CD14-positive monocyte (primary cell): ENCODE measurements around the gene TRMT2A. TPM values are rescaled to one million over a fixed set of nuclear protein-coding genes. Genes with fewer than 3 reads are reported as not detected.

Source experiments
- DNase-seq, 3 donors: peaks; one replicate each; pipeline ENCODE4 v3.0.0-alpha.2; 2011 to 2022
- H2AFZ ChIP-seq: 2 replicates; pipeline ENCODE4 v1.6.0; 2012; ENCODE audit warnings: mild to moderate bottlenecking, low read depth, low read length, inconsistent platforms; ENCODE audit not compliant: insufficient read depth, poor library complexity, severe bottlenecking
- H3K27ac ChIP-seq, 2 donors: 1 replicate in 1 of 2; 2 replicates in 1 of 2; pipeline ENCODE4 v1.5.1; 2012 to 2013; ENCODE audit warnings: low read length in 2 of 2, control low read depth in 1 of 2, inconsistent platforms in 1 of 2, low read depth in 1 of 2, mild to moderate bottlenecking in 1 of 2
- H3K27me3 ChIP-seq, 2 donors: one replicate each; pipeline versions ENCODE4 v1.6.0 to v1.6.1; 2011 to 2013; ENCODE audit warnings: low read length in 2 of 2; ENCODE audit not compliant: control insufficient read depth in 2 of 2, insufficient read depth in 2 of 2
- H3K36me3 ChIP-seq, 2 donors: replicated peaks in 1 of 2; 1 replicate in 1 of 2; 2 replicates in 1 of 2; pipeline versions ENCODE4 v1.5.1 to v1.6.1; 2012 to 2013; ENCODE audit warnings: low read length in 2 of 2, control low read depth in 1 of 2, inconsistent platforms in 1 of 2, mild to moderate bottlenecking in 1 of 2; ENCODE audit not compliant: insufficient read depth in 2 of 2, control insufficient read depth in 1 of 2
- H3K4me1 ChIP-seq, 2 donors: 1 replicate in 1 of 2; 2 replicates in 1 of 2; pipeline versions ENCODE4 v1.5.1 to v1.6.1; 2012 to 2013; ENCODE audit warnings: low read length in 2 of 2, control low read depth in 1 of 2, inconsistent platforms in 1 of 2, mild to moderate bottlenecking in 1 of 2, moderate library complexity in 1 of 2; ENCODE audit not compliant: insufficient read depth in 2 of 2, control insufficient read depth in 1 of 2
- H3K4me2 ChIP-seq: replicated peaks from 2 replicates; pipeline ENCODE3; 2012; ENCODE audit warnings: low read length, moderate library complexity, mild to moderate bottlenecking; ENCODE audit not compliant: poor library complexity, severe bottlenecking; ENCODE audit errors: extremely low read depth
- H3K4me3 ChIP-seq, 3 experiments: fragments of 200-600 bp in 1 of 3; sonication (generic) in 1 of 3; replicated peaks in 1 of 3; 1 replicate in 2 of 3; 2 replicates in 1 of 3; pipeline ENCODE4 v1.5.1; 2011 to 2013; ENCODE audit warnings: low read length in 3 of 3, mild to moderate bottlenecking in 3 of 3, control low read depth in 2 of 3, low read depth in 2 of 3, inconsistent platforms in 1 of 3, moderate library complexity in 1 of 3
- H3K79me2 ChIP-seq: 2 replicates; pipeline ENCODE4 v1.6.0; 2012; ENCODE audit warnings: mild to moderate bottlenecking, control low read depth, inconsistent platforms, low read length, moderate library complexity; ENCODE audit not compliant: insufficient read depth
- H3K9ac ChIP-seq: 2 replicates; pipeline ENCODE4 v1.6.0; 2017; ENCODE audit warnings: low read length, mild to moderate bottlenecking; ENCODE audit not compliant: insufficient read depth, poor library complexity, severe bottlenecking
- H3K9me3 ChIP-seq, 2 donors: replicated peaks in 1 of 2; 1 replicate in 1 of 2; 2 replicates in 1 of 2; pipeline versions ENCODE4 v1.5.1 to v1.6.1; 2012 to 2013; ENCODE audit warnings: low read length in 2 of 2, control low read depth in 1 of 2; ENCODE audit not compliant: control insufficient read depth in 1 of 2, insufficient read depth in 1 of 2
- H4K20me1 ChIP-seq: 2 replicates; pipeline ENCODE4 v1.6.0; 2012; ENCODE audit warnings: mild to moderate bottlenecking, low read length, control low read depth, moderate library complexity; ENCODE audit not compliant: insufficient read depth
- H3K27ac Mint-ChIP-seq, 7 donors: one replicate each; pipeline ENCODE4 v1.8.0; 2020; ENCODE audit warnings: mild to moderate bottlenecking in 7 of 7, mixed read lengths in 7 of 7, moderate library complexity in 6 of 7, inconsistent platforms in 2 of 7
- H3K27me3 Mint-ChIP-seq, 3 donors: one replicate each; pipeline ENCODE4 v1.8.0; 2021 to 2022; ENCODE audit warnings: low read depth in 3 of 3, mild to moderate bottlenecking in 3 of 3, mixed read lengths in 3 of 3, moderate library complexity in 3 of 3, inconsistent platforms in 1 of 3
- H3K36me3 Mint-ChIP-seq, 2 donors: one replicate each; pipeline ENCODE4 v1.8.0; 2020; ENCODE audit warnings: mixed read lengths in 2 of 2, inconsistent platforms in 1 of 2, mild to moderate bottlenecking in 1 of 2
- H3K4me1 Mint-ChIP-seq: one replicate; pipeline ENCODE4 v1.8.0; 2020; ENCODE audit warnings: mild to moderate bottlenecking, mixed read lengths
- H3K4me3 Mint-ChIP-seq, 2 donors: one replicate each; pipeline ENCODE4 v1.8.0; 2020; ENCODE audit warnings: mild to moderate bottlenecking in 2 of 2, mixed read lengths in 2 of 2, moderate library complexity in 1 of 2
- H3K9me3 Mint-ChIP-seq, 7 donors: one replicate each; pipeline ENCODE4 v1.8.0; 2020 to 2022; ENCODE audit warnings: mixed read lengths in 7 of 7, mild to moderate bottlenecking in 6 of 7, moderate library complexity in 6 of 7, inconsistent platforms in 2 of 7
- CTCF ChIP-seq: fragments of 200-600 bp; IDR thresholded peaks from one replicate; pipeline ENCODE4 v1.8.0; 2022; ENCODE audit warnings: antibody characterized with exemption, mild to moderate bottlenecking
- WGBS: methylation state at CpG from one replicate; pipeline ENCODE4 v1.1.5; 2013; ENCODE audit warnings: missing lambda C conversion rate; ENCODE audit not compliant: insufficient coverage; 5-methylcytosine and 5-hydroxymethylcytosine counted together
- intact Hi-C, 2 donors: fragments of 100-400 bp; cut with micrococcal nuclease; formaldehyde crosslinking; loops; one replicate each; pipeline versions ENCODE4 v1.15.0 to v1.15.1; 2023
- polyA plus RNA-seq, 3 donors: library from polyadenylated mRNA; depleted of rRNA in 1 of 3; unstranded in 2 of 3; stranded (reverse) in 1 of 3; fragments of 300-500 nt in 2 of 3; fragments of >200 nt in 1 of 3; fragmentation: Illumina TruSeq in 2 of 3; gene quantifications; 1 replicate in 2 of 3; 2 replicates in 1 of 3; pipeline ENCODE4 v1.2.3, GENCODE V29; 2012 to 2021

Gene TRMT2A
- polyA plus RNA-seq, 3 donors: 20.1 to 121 (median 23.5) TPM

- Mint-ChIP-seq H3K4me1 (no peaks in the 10 kb centered on the region), H3K4me3 (no peak overlapping the region), H3K36me3 (peaks cover 96 to 100% of the 10 kb centered on the region in 2 donors), H3K9me3 (peaks cover 0 to 4% (median 0%) of the 10 kb centered on the region in 7 donors), H3K27me3 (peaks cover 0 to 4% (median 0%) of the 10 kb centered on the region in 3 donors), H3K27ac (peak overlapping the region in 3 of 7 donors; percentile 34 to 50 (median 41))
- Histone ChIP-seq H4K20me1 (peaks cover 12% of the 10 kb centered on the region), H3K4me2 (no peak overlapping the region), H3K27me3 (no peaks in the 10 kb centered on the region), H3K4me1 (no peaks in the 10 kb centered on the region), H3K36me3 (peaks cover 94 to 98% of the 10 kb centered on the region in 2 donors), H3K9me3 (no peaks in the 10 kb centered on the region), H3K27ac (peak overlapping the region in 1 of 2 donors; percentile 7), H3K9ac (no peak overlapping the region), H3K4me3 (no peak overlapping the region), H3K79me2 (peaks cover 19% of the 10 kb centered on the region), H2AFZ (no peak overlapping the region)
- 96% methylated on average over 9 of the region's 11 CpGs for WGBS
- no peak for DNase-seq
- intact Hi-C loops: no loop called here
- no peak for TF ChIP-seq CTCF
These were observed 26.9 kb downstream of the TRMT2A start for GRCh38 chr22:20089977-20090729.

- Mint-ChIP-seq H3K27ac (peak overlapping the region in 2 of 7 donors; percentile 46 to 56), H3K27me3 (peaks cover 0 to 4% (median 0%) of the 10 kb centered on the region in 3 donors), H3K9me3 (peaks cover 0 to 4% (median 0%) of the 10 kb centered on the region in 7 donors), H3K4me1 (peaks cover 3% of the 10 kb centered on the region), H3K4me3 (no peak overlapping the region), H3K36me3 (peaks cover 89 to 93% of the 10 kb centered on the region in 2 donors)
- no peak overlapping the region for H3K27ac ChIP-seq
- WGBS: 96% methylated on average over 14 of the region's 17 CpGs
- no peaks in the 10 kb centered on the region for H3K4me1 ChIP-seq
- peaks cover 19% of the 10 kb centered on the region for H4K20me1 ChIP-seq
- no peak overlapping the region for H3K4me3 ChIP-seq
- H3K4me2 ChIP-seq: no peak overlapping the region
- no peak overlapping the region for H3K9ac ChIP-seq
- intact Hi-C loops: no loop called here
- H2AFZ ChIP-seq: no peak overlapping the region
- no peak for TF ChIP-seq CTCF
- no peaks in the 10 kb centered on the region for H3K9me3 ChIP-seq
- H3K36me3 ChIP-seq: peaks cover 86 to 91% of the 10 kb centered on the region in 2 donors
- H3K27me3 ChIP-seq: no peaks in the 10 kb centered on the region
- no peak for DNase-seq
- H3K79me2 ChIP-seq: peaks cover 26% of the 10 kb centered on the region
These were observed 27.6 kb downstream of the TRMT2A start for GRCh38 chr22:20089226-20089976.
